PC-3 (cell line): Measurements from ENCODE around the gene SDK1. TPM values are rescaled to one million over a fixed set of nuclear protein-coding genes. Genes with fewer than 3 reads are reported as not detected.

Experiments used
- ATAC-seq: fragments of 200-7000 bp; cut with Tn5 transposase; 2 replicates; pipeline ENCODE4 v1.9.1; 2020; ENCODE audit warnings: mild to moderate bottlenecking, moderate library complexity
- BruUV-seq: library from RNA; stranded (reverse); fragments of 400-500 nt; replicated peaks from 2 replicates; lab custom pipeline; 2021; lab: Mats Ljungman, UMichigan
- CTCF ChIA-PET: fragments of 300-600 bp; sonication (Branson Sonifier 250); formaldehyde crosslinking; loops from one replicate; lab custom pipeline; 2022; ENCODE audit warnings: antibody characterized with exemption; lab: Charles Lee
- POLR2A ChIA-PET: fragments of 300-600 bp; sonication (Branson Sonifier 250); formaldehyde crosslinking; loops from one replicate; lab custom pipeline; 2022; ENCODE audit warnings: antibody characterized with exemption; ENCODE audit not compliant: unreplicated experiment; lab: Charles Lee
- DNase-seq: peaks from one replicate; pipeline ENCODE4 v3.0.0-alpha.2; 2015
- H2AFZ ChIP-seq: fragments of 300-600 bp; sonication (generic); 2 replicates; pipeline ENCODE4 v1.6.0; 2016; ENCODE audit warnings: antibody characterized with exemption, low read length
- H3F3A ChIP-seq: fragments of 300-600 bp; sonication (generic); one replicate; pipeline ENCODE4 v1.6.0; 2017; ENCODE audit warnings: antibody characterized with exemption, low read length, control low read depth, mild to moderate bottlenecking; ENCODE audit not compliant: unreplicated experiment
- H3K27ac ChIP-seq: fragments of 300-600 bp; sonication (generic); 2 replicates; pipeline ENCODE4 v1.5.1; 2016; ENCODE audit warnings: mild to moderate bottlenecking, low read length
- H3K27me3 ChIP-seq: fragments of 300-600 bp; sonication (generic); 2 replicates; pipeline ENCODE4 v1.6.1; 2016; ENCODE audit warnings: low read length, mixed read lengths
- H3K36me3 ChIP-seq: fragments of 300-600 bp; sonication (generic); 2 replicates; pipeline ENCODE4 v1.6.1; 2016; ENCODE audit warnings: low read depth, mixed run types, low read length, mixed read lengths
- H3K4me1 ChIP-seq: fragments of 300-600 bp; sonication (generic); 2 replicates; pipeline ENCODE4 v1.5.1; 2016; ENCODE audit warnings: low read length; ENCODE audit not compliant: insufficient read depth
- H3K4me2 ChIP-seq: fragments of 300-600 bp; sonication (generic); 2 replicates; pipeline ENCODE4 v1.6.0; 2016; ENCODE audit warnings: low read length
- H3K4me3 ChIP-seq: fragments of 300-600 bp; sonication (generic); 2 replicates; pipeline ENCODE4 v1.5.1; 2016; ENCODE audit warnings: mild to moderate bottlenecking, low read length, mixed read lengths
- H3K79me2 ChIP-seq: fragments of 300-600 bp; sonication (generic); 2 replicates; pipeline ENCODE4 v1.6.1; 2017; ENCODE audit warnings: low read length, mixed read lengths
- H3K9ac ChIP-seq: fragments of 300-600 bp; sonication (generic); 2 replicates; pipeline ENCODE4 v1.6.0; 2016; ENCODE audit warnings: mild to moderate bottlenecking, low read length
- H3K9me2 ChIP-seq: fragments of 300-600 bp; sonication (generic); replicated peaks from 2 replicates; pipeline ENCODE4 v1.6.1; 2016; ENCODE audit warnings: mixed run types, low read length, mixed read lengths
- H3K9me3 ChIP-seq: fragments of 300-600 bp; sonication (generic); 2 replicates; pipeline ENCODE4 v1.6.1; 2016; ENCODE audit warnings: low read length, mixed read lengths
- H4K20me1 ChIP-seq: fragments of 300-600 bp; sonication (generic); 2 replicates; pipeline ENCODE4 v1.6.1; 2016; ENCODE audit warnings: low read length, mixed read lengths
- CTCF ChIP-seq: fragments of 300-600 bp; sonication (generic); conservative IDR thresholded peaks from 2 replicates; pipeline ENCODE4 v1.5.1; 2017; ENCODE audit warnings: antibody characterized with exemption, low read depth, mild to moderate bottlenecking, low read length
- EZH2 ChIP-seq: fragments of 300-600 bp; sonication (generic); IDR thresholded peaks from one replicate; pipeline ENCODE4 v1.6.1; 2017; ENCODE audit warnings: antibody characterized with exemption, mild to moderate bottlenecking, low read length; ENCODE audit not compliant: unreplicated experiment
- EZH2phosphoT487 ChIP-seq: fragments of 300-600 bp; sonication (generic); IDR thresholded peaks from 2 replicates; pipeline ENCODE4 v1.6.1; 2018; ENCODE audit warnings: mild to moderate bottlenecking, antibody characterized with exemption, low read length, borderline replicate concordance
- intact Hi-C: fragments of 100-400 bp; cut with micrococcal nuclease; formaldehyde crosslinking; loops from 2 replicates; pipeline ENCODE4 v1.9.0; 2023
- total RNA-seq: library from RNA; depleted of rRNA; stranded (reverse); fragments of >200 nt; gene quantifications from 2 replicates; pipeline ENCODE4 v1.2.3, GENCODE V29; 2014

SDK1 gene
- total RNA-seq, 1 experiment from 2014 or later, result 2.8 TPM

- TF ChIP-seq CTCF (no peak), EZH2phosphoT487 (no peak), EZH2 (no peak)
- no peaks in the 10 kb centered on the region for H3K27me3 ChIP-seq
- CTCF ChIA-PET, result no interaction called here
These were observed 765.2 kb downstream of the SDK1 start for GRCh38 chr7:4066206-4066605.

GRCh38 chr7:4066626-4067475 lies 765.8 kb downstream of the SDK1 start:
- ChIA-PET POLR2A (no interaction called here), CTCF (no interaction called here)
- Histone ChIP-seq H3K4me2 (no peak overlapping the region), H3K4me1 (no peaks in the 10 kb centered on the region), H3K4me3 (no peak overlapping the region), H3K9me3 (no peaks in the 10 kb centered on the region), H3K79me2 (no peaks in the 10 kb centered on the region), H2AFZ (no peak overlapping the region), H3K9ac (no peak overlapping the region), H3K27me3 (no peaks in the 10 kb centered on the region), H3K36me3 (no peaks in the 10 kb centered on the region), H3F3A (no peaks in the 10 kb centered on the region), H3K9me2 (no peaks in the 10 kb centered on the region), H4K20me1 (no peaks in the 10 kb centered on the region), H3K27ac (no peak overlapping the region)
- intact Hi-C loops, result no loop called here
- DNase-seq, result no peak
- no TSS peak for BruUV-seq
- TF ChIP-seq EZH2phosphoT487 (no peak), EZH2 (no peak), CTCF (no peak)
- no peak for ATAC-seq

More at GRCh38 chr7:4066206-4066605, 765.2 kb downstream of the SDK1 start:
- Histone ChIP-seq H3K9me2 (no peaks in the 10 kb centered on the region), H3K4me2 (no peak overlapping the region), H3K36me3 (no peaks in the 10 kb centered on the region), H3K4me1 (no peaks in the 10 kb centered on the region), H3K79me2 (no peaks in the 10 kb centered on the region), H3K9ac (no peak overlapping the region), H4K20me1 (no peaks in the 10 kb centered on the region), H2AFZ (no peak overlapping the region), H3K9me3 (no peaks in the 10 kb centered on the region), H3K27ac (no peak overlapping the region), H3F3A (no peaks in the 10 kb centered on the region), H3K4me3 (no peak overlapping the region)
- intact Hi-C loops, result no loop called here
- DNase-seq (no peak), ATAC-seq (no peak)
- no TSS peak for BruUV-seq
- POLR2A ChIA-PET, result no interaction called here

DNA sequence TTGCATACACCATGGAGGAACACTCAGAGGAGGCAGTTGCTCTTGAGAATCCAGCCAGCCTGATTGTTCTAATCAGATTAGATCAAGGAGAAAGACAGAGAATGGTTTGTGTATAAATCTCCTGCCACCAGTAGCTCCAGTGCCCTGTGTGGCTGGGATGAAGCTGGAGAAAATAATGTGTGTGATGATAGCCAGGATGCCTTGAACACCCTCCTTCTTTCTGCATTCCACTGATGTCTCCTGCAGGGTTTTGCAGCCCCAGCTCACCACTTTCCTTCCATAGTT lies 766.4 kb downstream of the SDK1 start:
- H3K9ac ChIP-seq, result no peak overlapping the region
- TF ChIP-seq EZH2phosphoT487, result no peak
- H3F3A ChIP-seq, result no peaks in the 10 kb centered on the region
- DNase-seq, result no peak
- H3K4me3 ChIP-seq, result no peak overlapping the region
- no peaks in the 10 kb centered on the region for H3K79me2 ChIP-seq
- no peaks in the 10 kb centered on the region for H4K20me1 ChIP-seq
- CTCF ChIA-PET, result no interaction called here
- no peaks in the 10 kb centered on the region for H3K36me3 ChIP-seq
- ATAC-seq, result no peak
- no peak overlapping the region for H2AFZ ChIP-seq
- BruUV-seq, result no TSS peak
- no peaks in the 10 kb centered on the region for H3K9me3 ChIP-seq
- no peak overlapping the region for H3K4me2 ChIP-seq
- no peak overlapping the region for H3K27ac ChIP-seq
- POLR2A ChIA-PET, result no interaction called here
- no peaks in the 10 kb centered on the region for H3K4me1 ChIP-seq
- intact Hi-C loops, result no loop called here
- H3K27me3 ChIP-seq, result no peaks in the 10 kb centered on the region
- no peaks in the 10 kb centered on the region for H3K9me2 ChIP-seq
